Suprapubic skin (tissue), 4 donors: ENCODE results near the gene NT5C1A.

ENCODE experiments used
- EP300 ChIP-seq: sonication (generic); formaldehyde crosslinking; IDR thresholded peaks from one replicate; pipeline ENCODE4 v1.6.1; 2017; ENCODE audit warnings: antibody characterized with exemption
- POLR2AphosphoS5 ChIP-seq, 3 donors: sonication (generic); formaldehyde crosslinking; IDR thresholded peaks; one replicate each; pipeline ENCODE4 v1.6.1; 2017; ENCODE audit warnings: antibody characterized with exemption in 3 of 3
- TF ChIP-seq, protein P1 (sequence below), 2 donors: fragments of 200-600 bp in 1 of 2; fragments of 450-650 bp in 1 of 2; sonication (generic) in 1 of 2; IDR thresholded peaks; one replicate each; pipeline ENCODE4 v1.5.1; 2016 to 2019; ENCODE audit warnings: antibody characterized with exemption in 2 of 2, mild to moderate bottlenecking in 1 of 2, moderate library complexity in 1 of 2

DNA sequence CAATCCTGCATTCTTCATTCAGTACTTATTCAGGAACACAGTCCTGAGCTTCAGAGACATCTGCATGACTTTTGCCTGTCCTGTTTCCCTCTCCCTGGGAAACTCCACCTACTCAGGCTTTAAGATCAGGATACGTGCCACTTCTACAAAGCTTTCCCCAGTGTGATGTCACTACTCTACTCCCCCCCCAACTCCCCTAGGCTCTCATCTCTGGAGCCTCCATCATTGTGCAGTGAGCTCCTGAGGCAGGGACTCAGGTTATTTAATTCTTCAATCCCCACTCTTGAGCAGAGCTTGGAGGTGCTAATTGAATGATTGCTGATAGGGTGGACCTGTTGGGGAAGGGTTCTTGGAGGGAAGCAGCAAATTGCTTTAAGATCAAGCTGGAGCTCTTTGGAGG lies 1.2 kb downstream of the NT5C1A start:
- TF ChIP-seq, protein P1, sequence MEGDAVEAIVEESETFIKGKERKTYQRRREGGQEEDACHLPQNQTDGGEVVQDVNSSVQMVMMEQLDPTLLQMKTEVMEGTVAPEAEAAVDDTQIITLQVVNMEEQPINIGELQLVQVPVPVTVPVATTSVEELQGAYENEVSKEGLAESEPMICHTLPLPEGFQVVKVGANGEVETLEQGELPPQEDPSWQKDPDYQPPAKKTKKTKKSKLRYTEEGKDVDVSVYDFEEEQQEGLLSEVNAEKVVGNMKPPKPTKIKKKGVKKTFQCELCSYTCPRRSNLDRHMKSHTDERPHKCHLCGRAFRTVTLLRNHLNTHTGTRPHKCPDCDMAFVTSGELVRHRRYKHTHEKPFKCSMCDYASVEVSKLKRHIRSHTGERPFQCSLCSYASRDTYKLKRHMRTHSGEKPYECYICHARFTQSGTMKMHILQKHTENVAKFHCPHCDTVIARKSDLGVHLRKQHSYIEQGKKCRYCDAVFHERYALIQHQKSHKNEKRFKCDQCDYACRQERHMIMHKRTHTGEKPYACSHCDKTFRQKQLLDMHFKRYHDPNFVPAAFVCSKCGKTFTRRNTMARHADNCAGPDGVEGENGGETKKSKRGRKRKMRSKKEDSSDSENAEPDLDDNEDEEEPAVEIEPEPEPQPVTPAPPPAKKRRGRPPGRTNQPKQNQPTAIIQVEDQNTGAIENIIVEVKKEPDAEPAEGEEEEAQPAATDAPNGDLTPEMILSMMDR (IDR thresholded peaks at IDR 0.05), result no peak
- TF ChIP-seq EP300 (no peak), POLR2AphosphoS5 (IDR thresholded peaks at IDR 0.05) (no peak)
